ENCODE results near the gene ARID5B.

GRCh38 chr10:61995220-61995503 is 93.7 kb downstream of the ARID5B start:
- TF ChIP-seq POLR2A (IDR thresholded peaks at IDR 0.05; ENCODE audit: low read depth, low read length) (no peak), JUN (IDR thresholded peaks at IDR 0.05; ENCODE audit: borderline replicate concordance, insufficient read depth, insufficient read length, low read depth) (no peak)
- TF ChIP-seq, protein P1, sequence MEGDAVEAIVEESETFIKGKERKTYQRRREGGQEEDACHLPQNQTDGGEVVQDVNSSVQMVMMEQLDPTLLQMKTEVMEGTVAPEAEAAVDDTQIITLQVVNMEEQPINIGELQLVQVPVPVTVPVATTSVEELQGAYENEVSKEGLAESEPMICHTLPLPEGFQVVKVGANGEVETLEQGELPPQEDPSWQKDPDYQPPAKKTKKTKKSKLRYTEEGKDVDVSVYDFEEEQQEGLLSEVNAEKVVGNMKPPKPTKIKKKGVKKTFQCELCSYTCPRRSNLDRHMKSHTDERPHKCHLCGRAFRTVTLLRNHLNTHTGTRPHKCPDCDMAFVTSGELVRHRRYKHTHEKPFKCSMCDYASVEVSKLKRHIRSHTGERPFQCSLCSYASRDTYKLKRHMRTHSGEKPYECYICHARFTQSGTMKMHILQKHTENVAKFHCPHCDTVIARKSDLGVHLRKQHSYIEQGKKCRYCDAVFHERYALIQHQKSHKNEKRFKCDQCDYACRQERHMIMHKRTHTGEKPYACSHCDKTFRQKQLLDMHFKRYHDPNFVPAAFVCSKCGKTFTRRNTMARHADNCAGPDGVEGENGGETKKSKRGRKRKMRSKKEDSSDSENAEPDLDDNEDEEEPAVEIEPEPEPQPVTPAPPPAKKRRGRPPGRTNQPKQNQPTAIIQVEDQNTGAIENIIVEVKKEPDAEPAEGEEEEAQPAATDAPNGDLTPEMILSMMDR (IDR thresholded peaks at IDR 0.05; ENCODE audit: extremely low read depth in 1 of 2, insufficient read depth in 1 of 2, low read depth in 1 of 2, low read length in 2 of 2): no peak

Measured in endothelial cell of umbilical vein (primary cell).